HFF-Myc (cell line): ENCODE measurements around the gene PRLR.
"Not testable (repeated sequence)": the region's sequence is repeated elsewhere in the genome, so short reads cannot be mapped to it uniquely, and the experiment has no call there.

ENCODE experiments used
- DNase-seq: peaks from one replicate; pipeline ENCODE4 v3.0.0-alpha.2; 2011; ENCODE audit warnings: low read depth; ENCODE audit errors: extremely low read depth
- H3K4me3 ChIP-seq: replicated peaks from 2 replicates; pipeline ENCODE4 v1.5.1; 2011; ENCODE audit warnings: low read depth, mild to moderate bottlenecking, control low read depth, low read length
- TF ChIP-seq, protein P1 (sequence below): IDR thresholded peaks from 2 replicates; pipeline ENCODE4 v1.5.1; 2012; ENCODE audit warnings: mild to moderate bottlenecking, low read depth, low read length, control low read depth; ENCODE audit errors: missing control alignments

The PRLR gene

GRCh38 chr5:35114698-35115097 is 115.6 kb downstream of the PRLR start:
- no peak overlapping the region for H3K4me3 ChIP-seq
- TF ChIP-seq, protein P1, sequence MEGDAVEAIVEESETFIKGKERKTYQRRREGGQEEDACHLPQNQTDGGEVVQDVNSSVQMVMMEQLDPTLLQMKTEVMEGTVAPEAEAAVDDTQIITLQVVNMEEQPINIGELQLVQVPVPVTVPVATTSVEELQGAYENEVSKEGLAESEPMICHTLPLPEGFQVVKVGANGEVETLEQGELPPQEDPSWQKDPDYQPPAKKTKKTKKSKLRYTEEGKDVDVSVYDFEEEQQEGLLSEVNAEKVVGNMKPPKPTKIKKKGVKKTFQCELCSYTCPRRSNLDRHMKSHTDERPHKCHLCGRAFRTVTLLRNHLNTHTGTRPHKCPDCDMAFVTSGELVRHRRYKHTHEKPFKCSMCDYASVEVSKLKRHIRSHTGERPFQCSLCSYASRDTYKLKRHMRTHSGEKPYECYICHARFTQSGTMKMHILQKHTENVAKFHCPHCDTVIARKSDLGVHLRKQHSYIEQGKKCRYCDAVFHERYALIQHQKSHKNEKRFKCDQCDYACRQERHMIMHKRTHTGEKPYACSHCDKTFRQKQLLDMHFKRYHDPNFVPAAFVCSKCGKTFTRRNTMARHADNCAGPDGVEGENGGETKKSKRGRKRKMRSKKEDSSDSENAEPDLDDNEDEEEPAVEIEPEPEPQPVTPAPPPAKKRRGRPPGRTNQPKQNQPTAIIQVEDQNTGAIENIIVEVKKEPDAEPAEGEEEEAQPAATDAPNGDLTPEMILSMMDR = no peak
- no peak for DNase-seq

DNA sequence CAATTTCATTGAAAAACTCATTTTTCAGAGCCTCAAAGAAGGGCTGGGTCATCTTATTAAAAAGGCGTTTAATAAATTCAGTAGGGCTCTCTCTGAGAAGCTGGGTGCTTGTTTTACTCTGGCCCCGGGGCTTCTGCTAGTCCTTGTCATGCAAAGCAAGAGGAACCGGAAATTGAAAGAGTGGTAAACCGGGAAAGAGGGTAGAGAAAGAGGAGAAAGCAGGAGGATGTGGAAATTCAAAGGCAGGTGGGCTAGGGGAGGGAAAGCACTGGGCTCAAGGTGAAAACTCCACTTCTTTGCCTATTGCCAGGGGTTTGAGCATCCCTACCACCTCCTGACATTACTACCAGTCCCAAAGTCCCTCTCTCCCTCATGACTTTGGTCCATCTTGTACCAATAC is 118.0 kb downstream of the PRLR start:
- no peak overlapping the region for H3K4me3 ChIP-seq
- TF ChIP-seq, protein P1 = no peak
- DNase-seq = no peak

- DNase-seq, H3K4me3 ChIP-seq: not testable (repeated sequence)
Measured at GRCh38 chr5:35104550-35104949, 125.7 kb downstream of the PRLR start.

- DNase-seq = no peak
- TF ChIP-seq, protein P1 = no peak
- no peak overlapping the region for H3K4me3 ChIP-seq
Measured at GRCh38 chr5:35103637-35104299, 126.5 kb downstream of the PRLR start.

GRCh38 chr5:35101720-35102119 is 128.6 kb downstream of the PRLR start:
- not testable (repeated sequence) for DNase-seq, H3K4me3 ChIP-seq

DNA sequence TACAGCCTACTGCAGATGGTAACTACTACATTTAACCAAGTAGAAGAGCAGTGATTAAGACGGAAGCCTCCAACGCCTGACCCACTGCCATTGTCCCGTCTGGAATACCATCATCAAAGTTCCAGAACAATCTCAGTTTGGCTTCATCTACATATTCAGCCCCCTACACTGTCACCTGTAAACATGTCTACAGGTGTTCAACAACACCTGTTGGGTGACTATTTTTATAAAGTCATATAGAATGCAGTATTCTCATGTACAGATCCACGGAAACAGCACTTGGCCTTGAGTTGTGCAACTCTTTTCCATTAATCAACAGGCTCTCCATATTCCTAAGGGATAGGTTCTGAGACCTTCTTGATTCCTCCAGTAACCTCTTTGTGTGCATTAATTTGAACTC is 129.3 kb downstream of the PRLR start:
- TF ChIP-seq, protein P1 = no peak
- no peak overlapping the region for H3K4me3 ChIP-seq
- no peak for DNase-seq

DNA sequence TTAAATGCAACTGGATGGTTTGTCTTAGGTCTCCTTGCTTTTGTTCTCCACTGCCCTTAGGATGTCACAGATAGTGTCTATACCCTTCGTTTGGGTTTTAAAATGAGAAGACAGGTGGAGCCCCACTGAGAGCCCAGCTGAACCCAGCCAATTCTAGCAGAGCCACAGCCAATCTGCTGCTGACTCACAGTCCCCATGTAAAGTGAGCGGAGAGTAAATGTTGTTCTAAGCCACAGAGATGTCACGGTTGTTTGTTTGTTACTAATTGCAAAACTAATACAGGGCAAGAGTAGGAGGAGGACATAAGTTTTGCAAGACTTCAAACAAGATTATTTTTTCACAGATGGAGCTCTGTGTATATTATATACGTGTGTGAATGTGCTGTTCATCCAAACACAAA is 132.1 kb downstream of the PRLR start:
- TF ChIP-seq, protein P1 = no peak
- no peak overlapping the region for H3K4me3 ChIP-seq
- DNase-seq = no peak

GRCh38 chr5:35096932-35097331 is 133.4 kb downstream of the PRLR start:
- DNase-seq = no peak
- TF ChIP-seq, protein P1 = no peak
- no peak overlapping the region for H3K4me3 ChIP-seq
